Right lobe of liver (tissue), 4 donors: Measurements from ENCODE around the gene PAK5.

Experiments
- CTCF ChIP-seq, 4 donors: fragments of 200-600 bp in 3 of 4; fragments of 450-650 bp in 1 of 4; IDR thresholded peaks; one replicate each; pipeline versions ENCODE4 v1.5.1 to v1.8.0; 2016 to 2022; ENCODE audit warnings: antibody characterized with exemption in 4 of 4, mild to moderate bottlenecking in 2 of 4
- POLR2A ChIP-seq: fragments of 450-650 bp; IDR thresholded peaks from one replicate; pipeline ENCODE4 v1.6.1; 2017; ENCODE audit warnings: antibody characterized with exemption, mild to moderate bottlenecking
- donor health status: DM: no; HTN: no; CAD: no.
- donor health status: DM: no; HTN: no; CAD: no.
- donor health status: DM: no; HTN: yes; CAD: no.

GRCh38 chr20:9672027-9672426 lies 166.8 kb downstream of the PAK5 start:
- TF ChIP-seq CTCF (IDR thresholded peaks at IDR 0.05) (no peak), POLR2A (no peak)
